Kidney (tissue), 14 donors: Measurements from ENCODE around the gene CCNL1. TPM values are rescaled to one million over a fixed set of nuclear protein-coding genes. Genes with fewer than 3 reads are reported as not detected.
A peak's percentile ranks its signal among the peaks of the same experiment; 100 is the strongest.

Source experiments
- DNase-seq, 5 donors: peaks; one replicate each; pipeline ENCODE4 v3.0.0-alpha.2; 2013 to 2020
- FAIRE-seq: peaks from 2 replicates; lab custom pipeline; 2012; peaks lifted over from hg19 to GRCh38; lab: Jason Lieb, UNC
- H3K27ac ChIP-seq, 2 donors: one replicate each; pipeline ENCODE4 v1.7.0; 2013; ENCODE audit warnings: low read depth in 2 of 2, low read length in 2 of 2, inconsistent platforms in 1 of 2
- H3K27me3 ChIP-seq: one replicate; pipeline ENCODE4 v1.7.1; 2013; ENCODE audit warnings: low read length, inconsistent platforms; ENCODE audit not compliant: control insufficient read depth, insufficient read depth
- H3K36me3 ChIP-seq, 3 donors: one replicate each; pipeline versions ENCODE4 v1.7.0 to v1.7.1; 2013; ENCODE audit warnings: low read length in 3 of 3, control low read depth in 1 of 3, inconsistent platforms in 1 of 3; ENCODE audit not compliant: insufficient read depth in 3 of 3, control insufficient read depth in 2 of 3
- H3K4me1 ChIP-seq, 3 donors: one replicate each; pipeline versions ENCODE4 v1.7.0 to v1.7.1; 2013; ENCODE audit warnings: low read length in 3 of 3, inconsistent platforms in 1 of 3, low read depth in 1 of 3; ENCODE audit not compliant: control insufficient read depth in 2 of 3, insufficient read depth in 2 of 3
- H3K4me3 ChIP-seq, 3 donors: one replicate each; pipeline versions ENCODE4 v1.7.0 to v1.8.1; 2013; ENCODE audit warnings: low read length in 3 of 3, control low read depth in 1 of 3, inconsistent platforms in 1 of 3
- H3K9ac ChIP-seq, 3 donors: one replicate each; pipeline versions ENCODE4 v1.7.0 to v1.7.1; 2013; ENCODE audit warnings: low read length in 3 of 3, control low read depth in 1 of 3, inconsistent platforms in 1 of 3
- H3K9me3 ChIP-seq, 3 donors: one replicate each; pipeline versions ENCODE4 v1.7.0 to v1.7.1; 2013; ENCODE audit warnings: low read length in 3 of 3, control low read depth in 1 of 3, inconsistent platforms in 1 of 3; ENCODE audit not compliant: control insufficient read depth in 2 of 3, insufficient read depth in 1 of 3
- intact Hi-C: fragments of 100-400 bp; cut with DNase I; formaldehyde crosslinking; loops from one replicate; pipeline ENCODE4 v1.11.1; 2022
- polyA plus RNA-seq: library from polyadenylated mRNA; stranded (reverse); fragments of 350-450 nt; fragmentation: Illumina TruSeq; extraction: RNeasy Lipid Tissue Mini Kit (QIAGEN cat#74804); gene quantifications from one replicate; pipeline ENCODE4 v1.2.3, GENCODE V29; 2014; ENCODE audit warnings: low read depth, low replicate concordance; ENCODE audit not compliant: insufficient read depth
- total RNA-seq: library from RNA; stranded (reverse); fragmentation: NEBNext Ultra II Directional; extraction: Animal tissue kit (Norgen Biotek cat#: 25700); gene quantifications from one replicate; pipeline ENCODE4 v1.2.1, GENCODE V29; 2021
- TF ChIP-seq, protein P1 (sequence below): IDR thresholded peaks from 3 replicates; pipeline ENCODE4 v1.5.1; 2012; ENCODE audit warnings: mild to moderate bottlenecking, moderate library complexity, borderline replicate concordance; ENCODE audit not compliant: insufficient read depth; ENCODE audit errors: extremely low read depth
- donor health status: control.
- donor health status: control.
- donor health status: control.
- donor health status: control.
- donor health status: control.
- donor health status: DM: yes; HTN: yes; CAD: no.
- donor health status: Normal renal cell carcinoma (clear cell type).

Gene CCNL1
- total and polyA plus RNA-seq, 2 donors from 2014 or later: 41.7 to 104 TPM

DNA sequence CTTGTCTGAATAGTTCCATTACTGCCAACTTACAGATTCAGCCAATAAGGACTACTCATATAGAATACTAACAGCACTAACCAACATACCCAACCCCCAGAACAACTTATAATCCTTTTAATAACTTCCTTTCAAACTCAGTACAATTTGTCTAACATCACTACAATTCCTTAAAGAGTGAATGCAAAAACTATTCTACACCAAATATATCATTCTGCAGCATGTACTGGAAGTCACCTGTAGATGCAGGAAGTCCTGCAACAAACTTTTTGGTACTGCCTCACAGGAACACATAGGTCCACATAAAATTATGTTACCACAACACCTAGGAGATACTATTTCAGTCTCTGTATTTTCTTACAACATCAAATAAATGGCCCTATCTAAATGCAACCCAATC is 2.1 kb downstream of the CCNL1 start:
- no peak for DNase-seq
- H3K9ac ChIP-seq: peak overlapping the region; percentile 68 to 100 (median 97)
- H3K27me3 ChIP-seq: no peaks in the 10 kb centered on the region
- peaks cover 16 to 44% (median 21%) of the 10 kb centered on the region in 3 donors for H3K36me3 ChIP-seq
- H3K27ac ChIP-seq: peak overlapping the region in 1 of 2 donors; percentile 26
- H3K4me1 ChIP-seq: peaks cover 14 to 33% (median 14%) of the 10 kb centered on the region in 3 donors
- no peak for FAIRE-seq
- intact Hi-C loops: no loop called here
- H3K9me3 ChIP-seq: no peaks in the 10 kb centered on the region
- H3K4me3 ChIP-seq: peak overlapping the region; percentile 77 to 97 (median 96)
- TF ChIP-seq, protein P1, sequence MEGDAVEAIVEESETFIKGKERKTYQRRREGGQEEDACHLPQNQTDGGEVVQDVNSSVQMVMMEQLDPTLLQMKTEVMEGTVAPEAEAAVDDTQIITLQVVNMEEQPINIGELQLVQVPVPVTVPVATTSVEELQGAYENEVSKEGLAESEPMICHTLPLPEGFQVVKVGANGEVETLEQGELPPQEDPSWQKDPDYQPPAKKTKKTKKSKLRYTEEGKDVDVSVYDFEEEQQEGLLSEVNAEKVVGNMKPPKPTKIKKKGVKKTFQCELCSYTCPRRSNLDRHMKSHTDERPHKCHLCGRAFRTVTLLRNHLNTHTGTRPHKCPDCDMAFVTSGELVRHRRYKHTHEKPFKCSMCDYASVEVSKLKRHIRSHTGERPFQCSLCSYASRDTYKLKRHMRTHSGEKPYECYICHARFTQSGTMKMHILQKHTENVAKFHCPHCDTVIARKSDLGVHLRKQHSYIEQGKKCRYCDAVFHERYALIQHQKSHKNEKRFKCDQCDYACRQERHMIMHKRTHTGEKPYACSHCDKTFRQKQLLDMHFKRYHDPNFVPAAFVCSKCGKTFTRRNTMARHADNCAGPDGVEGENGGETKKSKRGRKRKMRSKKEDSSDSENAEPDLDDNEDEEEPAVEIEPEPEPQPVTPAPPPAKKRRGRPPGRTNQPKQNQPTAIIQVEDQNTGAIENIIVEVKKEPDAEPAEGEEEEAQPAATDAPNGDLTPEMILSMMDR: peak; percentile 2

DNA sequence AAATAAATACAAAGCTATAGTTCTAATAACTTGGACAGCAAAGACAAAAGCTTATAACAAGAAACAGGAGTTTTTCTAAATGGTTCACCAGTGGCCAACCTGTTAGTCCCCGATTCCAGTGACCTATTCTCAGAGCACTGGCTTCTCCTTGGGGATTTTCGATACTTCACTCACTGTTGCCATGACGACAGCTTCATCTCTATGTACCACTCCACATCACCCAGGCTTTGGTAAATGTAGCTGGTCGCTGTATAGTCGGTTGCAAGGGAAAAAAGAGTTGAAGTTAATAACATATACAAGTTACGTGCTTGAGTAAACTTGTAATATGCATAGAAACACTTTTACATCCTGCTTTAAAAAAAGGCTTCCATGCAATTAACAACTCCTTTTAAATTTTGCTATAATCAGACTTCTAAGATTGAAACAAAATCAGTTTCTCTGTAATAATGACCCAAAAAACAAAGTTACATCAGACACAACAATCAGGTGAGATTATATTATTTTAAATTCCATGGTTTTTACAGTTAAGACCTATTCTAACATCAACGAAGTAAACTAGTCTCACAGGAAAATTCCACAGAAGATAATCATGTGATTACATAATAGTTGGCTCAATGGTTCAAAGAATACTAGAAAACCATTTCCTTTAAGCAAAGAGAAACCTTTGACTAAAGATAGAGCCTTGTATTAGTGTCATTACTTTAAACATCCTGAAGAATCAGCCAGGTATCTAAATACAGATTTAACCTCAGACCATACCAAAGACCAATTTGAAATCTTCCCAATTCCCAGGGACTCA is 2.9 kb downstream of the CCNL1 start:
- TF ChIP-seq, protein P1: no peak
- Histone ChIP-seq H3K27me3 (no peaks in the 10 kb centered on the region), H3K4me1 (peaks cover 14 to 33% (median 14%) of the 10 kb centered on the region in 3 donors), H3K9me3 (no peaks in the 10 kb centered on the region), H3K27ac (no peak overlapping the region), H3K4me3 (peak overlapping the region in 2 of 3 donors; percentile 77 to 96), H3K36me3 (peaks cover 16 to 52% (median 26%) of the 10 kb centered on the region in 3 donors), H3K9ac (peak overlapping the region in 1 of 3 donors; percentile 100)
- DNase-seq: peak in 1 of 5 donors; percentile 40
- no peak for FAIRE-seq
- intact Hi-C loops: no loop called here

DNA sequence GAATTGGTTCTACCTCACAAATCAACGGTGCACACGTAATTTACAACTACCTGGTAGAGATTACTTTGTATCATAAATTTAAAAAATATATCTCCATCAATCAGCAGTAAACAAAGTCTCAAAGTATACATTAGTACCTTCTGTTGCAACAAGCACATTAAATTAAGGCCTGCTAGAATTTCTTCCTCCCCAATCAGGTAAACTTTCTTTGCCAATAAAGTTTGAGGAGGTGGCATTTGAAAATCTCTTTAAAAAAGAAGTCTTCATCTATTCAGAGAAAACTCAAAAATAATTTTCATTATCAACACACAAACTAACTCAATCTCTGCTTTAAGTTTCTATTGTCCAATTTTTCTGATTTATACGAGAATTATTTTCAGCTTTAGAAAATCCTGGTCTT is 4.4 kb downstream of the CCNL1 start:
- Histone ChIP-seq H3K27ac (no peak overlapping the region), H3K9ac (no peak overlapping the region), H3K4me3 (peak overlapping the region in 2 of 3 donors; percentile 11 to 40), H3K4me1 (peaks cover 11 to 33% (median 12%) of the 10 kb centered on the region in 3 donors), H3K36me3 (peaks cover 19 to 66% (median 39%) of the 10 kb centered on the region in 3 donors), H3K27me3 (no peaks in the 10 kb centered on the region), H3K9me3 (no peaks in the 10 kb centered on the region)
- FAIRE-seq (no peak), DNase-seq (no peak)
- intact Hi-C loops: no loop called here
- TF ChIP-seq, protein P1: no peak
